GM12872 (cell line): ENCODE results near the gene KCNK18.

Source experiments
- TF ChIP-seq, protein P1 (sequence below): IDR thresholded peaks from 3 replicates; pipeline ENCODE4 v1.5.1; 2011; ENCODE audit warnings: low read depth, mild to moderate bottlenecking, low read length, moderate library complexity; ENCODE audit not compliant: insufficient read depth

KCNK18 gene

DNA sequence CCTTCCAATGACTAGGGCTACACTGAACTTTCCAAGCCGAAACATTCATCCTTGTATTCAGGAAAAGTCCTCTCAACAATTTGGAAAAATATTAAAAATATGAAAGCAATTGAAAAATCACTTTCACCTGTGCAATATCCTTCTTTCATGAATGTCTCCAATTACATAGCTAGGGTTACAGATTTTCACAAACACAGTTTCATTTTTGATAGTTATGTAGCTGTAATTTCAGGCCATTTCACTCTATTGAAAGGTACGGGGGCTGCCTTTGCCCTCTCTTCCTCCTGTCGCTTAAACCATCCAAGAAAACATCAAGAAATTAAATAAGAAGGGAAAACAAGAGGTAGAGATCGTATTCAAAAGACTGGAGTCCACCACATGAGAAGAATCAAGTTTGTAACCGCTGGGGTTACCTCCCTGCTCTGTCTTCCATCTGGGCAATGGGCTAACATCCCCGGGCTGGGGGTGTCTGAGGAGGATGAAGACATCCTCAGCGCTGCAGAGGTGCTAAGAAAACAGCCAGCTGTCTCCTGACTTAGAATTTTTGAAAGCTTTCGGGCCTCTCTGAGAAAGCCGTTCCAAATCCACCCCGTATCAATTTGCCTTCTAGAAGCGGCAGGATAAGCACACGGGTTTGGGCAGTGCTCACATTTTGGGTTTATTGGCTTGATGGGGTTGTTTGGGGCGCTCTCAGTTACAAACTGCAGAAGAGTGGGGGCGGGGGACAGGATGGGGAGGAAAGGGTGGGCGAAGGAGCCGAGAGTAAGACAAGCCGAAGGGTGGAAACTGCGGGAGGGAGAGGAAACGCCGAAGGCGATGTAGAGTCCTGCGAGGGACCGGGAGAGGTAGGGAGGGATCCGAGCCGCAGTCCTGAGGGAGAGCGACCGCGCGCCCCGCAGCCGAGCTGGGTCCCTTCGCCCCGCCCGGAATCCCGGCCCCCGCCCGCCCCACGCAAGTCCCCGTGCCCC, 34.9 kb upstream of the KCNK18 start:
- TF ChIP-seq, protein P1, sequence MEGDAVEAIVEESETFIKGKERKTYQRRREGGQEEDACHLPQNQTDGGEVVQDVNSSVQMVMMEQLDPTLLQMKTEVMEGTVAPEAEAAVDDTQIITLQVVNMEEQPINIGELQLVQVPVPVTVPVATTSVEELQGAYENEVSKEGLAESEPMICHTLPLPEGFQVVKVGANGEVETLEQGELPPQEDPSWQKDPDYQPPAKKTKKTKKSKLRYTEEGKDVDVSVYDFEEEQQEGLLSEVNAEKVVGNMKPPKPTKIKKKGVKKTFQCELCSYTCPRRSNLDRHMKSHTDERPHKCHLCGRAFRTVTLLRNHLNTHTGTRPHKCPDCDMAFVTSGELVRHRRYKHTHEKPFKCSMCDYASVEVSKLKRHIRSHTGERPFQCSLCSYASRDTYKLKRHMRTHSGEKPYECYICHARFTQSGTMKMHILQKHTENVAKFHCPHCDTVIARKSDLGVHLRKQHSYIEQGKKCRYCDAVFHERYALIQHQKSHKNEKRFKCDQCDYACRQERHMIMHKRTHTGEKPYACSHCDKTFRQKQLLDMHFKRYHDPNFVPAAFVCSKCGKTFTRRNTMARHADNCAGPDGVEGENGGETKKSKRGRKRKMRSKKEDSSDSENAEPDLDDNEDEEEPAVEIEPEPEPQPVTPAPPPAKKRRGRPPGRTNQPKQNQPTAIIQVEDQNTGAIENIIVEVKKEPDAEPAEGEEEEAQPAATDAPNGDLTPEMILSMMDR: no peak

DNA sequence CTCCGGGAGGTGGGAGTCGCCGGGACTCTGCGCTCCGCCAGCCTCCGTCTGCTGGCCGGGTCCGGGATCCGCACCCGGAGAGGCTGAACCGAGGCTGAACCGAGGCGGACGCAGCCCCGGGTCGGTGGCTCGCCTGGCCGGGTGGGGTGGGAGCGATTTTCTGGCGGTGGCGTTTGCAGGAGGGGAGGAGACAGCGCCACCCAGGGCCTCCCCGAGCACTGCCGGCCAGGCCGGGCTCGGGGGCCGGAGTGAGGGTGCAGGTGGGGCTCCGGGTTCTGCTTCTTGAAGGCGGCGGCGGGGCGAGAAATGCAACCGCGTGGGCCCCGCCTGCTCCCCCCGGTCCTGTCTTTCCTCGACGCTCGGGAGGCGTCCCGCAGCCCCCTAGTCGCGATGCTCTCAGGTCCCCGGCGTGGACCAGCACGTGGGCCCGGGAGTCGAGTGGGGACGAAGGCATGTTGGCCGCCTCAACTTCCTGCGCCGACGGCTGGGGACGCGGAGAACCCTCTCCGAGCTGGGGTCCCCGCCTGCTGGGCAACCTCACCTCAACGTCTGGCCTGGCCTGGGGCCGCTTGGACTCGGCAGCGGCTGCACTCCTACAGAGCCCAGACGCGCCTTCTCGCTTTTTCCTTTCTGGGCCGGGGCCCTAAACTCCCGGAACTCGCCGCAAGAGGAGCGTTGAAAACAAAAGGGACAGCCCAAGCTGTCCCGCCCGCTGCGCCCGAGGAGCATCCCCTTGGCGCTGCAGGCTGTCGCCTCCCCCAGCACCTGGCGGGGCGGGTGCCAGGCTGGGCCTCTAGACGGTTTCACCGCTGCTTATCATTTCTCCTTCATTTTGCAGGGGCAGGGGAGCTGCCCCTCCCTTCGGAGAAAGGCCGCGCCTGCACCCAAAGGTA, 34.0 kb upstream of the KCNK18 start:
- TF ChIP-seq, protein P1: no peak

DNA sequence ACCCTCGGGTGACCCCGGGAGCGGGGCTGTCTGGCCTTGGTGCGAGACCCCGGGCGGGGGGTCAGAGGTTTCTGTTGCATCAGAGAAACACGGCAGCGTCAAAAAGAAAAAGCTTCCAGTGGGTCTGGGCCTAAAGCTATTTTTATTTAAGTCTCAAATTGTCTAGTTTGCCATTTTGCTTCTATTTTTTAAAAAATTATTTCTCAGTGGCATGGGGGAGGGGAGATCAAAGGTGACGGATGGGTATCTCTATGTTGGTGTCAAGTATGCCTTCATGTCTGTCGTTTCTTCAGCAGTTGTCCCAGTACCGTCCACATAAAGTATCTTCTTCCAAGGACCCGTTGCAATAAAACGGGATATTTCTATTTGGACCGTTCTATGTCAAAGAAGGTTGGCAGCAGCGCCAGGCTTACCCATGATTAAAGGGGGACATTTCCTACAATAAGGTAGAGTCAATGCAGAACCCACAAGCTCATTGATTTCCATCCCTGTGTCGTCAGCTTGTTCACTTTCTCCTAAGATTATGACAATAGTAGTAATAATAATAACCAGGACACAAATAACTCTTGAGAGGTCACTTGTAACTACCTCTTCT, 33.2 kb upstream of the KCNK18 start:
- TF ChIP-seq, protein P1: no peak

DNA sequence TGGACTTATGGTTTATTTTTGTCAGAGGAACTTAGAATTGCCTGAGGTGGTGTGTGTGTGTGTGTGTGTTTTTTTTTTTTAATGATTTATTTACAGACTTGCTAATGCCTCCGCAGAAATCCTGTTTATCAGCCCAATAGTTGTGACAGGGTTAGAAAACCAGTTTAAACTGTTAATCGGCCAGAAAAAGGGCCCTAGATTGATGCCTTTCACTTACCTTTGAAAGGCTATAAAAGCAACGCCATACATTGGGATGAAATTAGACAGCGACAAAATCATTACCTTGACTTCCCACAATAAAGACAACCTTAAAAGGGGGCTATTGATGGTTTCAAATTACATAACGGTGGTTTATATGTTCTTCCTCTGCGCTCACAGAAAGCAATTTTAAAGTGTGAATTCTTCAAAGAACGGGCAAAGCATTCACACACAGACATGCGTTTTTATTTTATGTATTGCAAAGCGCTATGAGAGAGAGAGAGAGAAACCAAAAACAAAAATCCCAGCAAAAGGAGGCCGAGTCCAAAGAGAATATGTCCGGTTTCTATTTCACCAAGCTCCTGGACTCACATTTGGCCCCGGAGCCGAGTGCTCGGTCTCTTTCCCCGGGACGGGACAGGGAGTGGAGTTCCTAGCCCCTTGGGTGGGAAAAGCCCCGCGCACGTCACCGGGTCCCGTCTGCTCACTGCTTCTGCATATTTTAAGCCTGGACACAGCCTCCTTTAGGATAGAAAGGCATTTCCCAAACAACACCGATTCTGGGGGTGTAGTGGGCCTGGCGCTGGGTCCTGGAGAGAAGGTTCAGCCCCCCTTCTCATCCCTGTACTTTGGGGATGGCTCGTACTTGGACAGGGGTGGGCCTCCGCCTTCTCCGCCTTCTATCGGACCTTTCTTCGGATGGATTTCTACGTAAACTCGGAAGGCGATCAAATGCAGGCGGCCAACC, 32.4 kb upstream of the KCNK18 start:
- TF ChIP-seq, protein P1: no peak

DNA sequence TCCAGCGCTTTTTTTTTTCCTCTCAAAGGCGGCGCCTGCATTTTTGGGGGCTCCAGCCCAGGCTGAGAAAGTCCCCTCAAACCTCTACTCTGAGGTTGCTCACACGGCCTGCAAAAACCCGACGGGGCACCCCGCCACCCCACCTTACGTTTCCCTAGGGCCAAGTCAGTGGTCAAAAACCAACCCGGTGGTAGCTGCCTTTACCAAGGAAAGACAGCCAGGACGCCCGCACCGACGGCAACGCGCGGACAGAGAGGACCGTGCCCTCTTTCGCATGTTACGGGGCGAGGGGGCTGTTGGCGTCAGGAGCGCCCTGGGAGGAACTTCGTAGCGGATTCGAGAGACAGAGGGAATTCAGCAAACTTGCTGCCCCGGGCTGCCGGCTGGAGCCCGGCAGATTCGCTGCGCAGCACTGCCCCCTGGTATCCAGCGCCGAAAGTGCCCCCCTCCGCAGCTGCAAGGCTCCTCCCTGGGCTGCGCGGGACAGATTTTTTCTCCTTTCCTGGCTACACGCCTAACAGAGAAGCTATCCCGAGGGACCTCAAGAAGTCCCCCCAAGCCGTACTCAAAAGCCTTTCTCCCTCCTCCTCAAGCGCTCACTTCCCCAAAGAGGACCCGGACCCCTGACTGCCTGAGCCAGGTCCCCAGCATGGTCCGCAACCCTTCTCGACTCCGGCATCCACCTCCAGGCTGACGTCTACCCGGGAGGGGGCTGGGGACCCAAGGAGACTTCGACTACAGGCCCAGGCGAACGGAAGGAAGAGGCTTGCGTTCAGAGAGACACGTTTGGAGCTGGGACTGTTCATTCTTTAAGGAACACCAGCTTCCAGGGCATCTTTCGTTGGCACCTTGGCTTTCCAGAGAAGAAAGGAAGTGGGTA, 31.5 kb upstream of the KCNK18 start:
- TF ChIP-seq, protein P1: peak; percentile 29; the same call in 2 of the 3 replicates
